GM12874 (cell line): Measurements from ENCODE around the gene SMYD2.

Experiments
- CTCF ChIP-seq: IDR thresholded peaks from 2 replicates; pipeline ENCODE4 v1.5.1; 2011; ENCODE audit warnings: low read depth, mild to moderate bottlenecking, control low read depth, low read length, moderate library complexity; ENCODE audit not compliant: insufficient read depth

The SMYD2 gene

GRCh38 chr1:214272964-214273533, 7.9 kb upstream of the SMYD2 start:
- no peak for TF ChIP-seq CTCF

GRCh38 chr1:214276786-214277185, 4.2 kb upstream of the SMYD2 start:
- TF ChIP-seq CTCF, result no peak

- TF ChIP-seq CTCF, result no peak
Measured at GRCh38 chr1:214277704-214278635, 3.0 kb upstream of the SMYD2 start.

- TF ChIP-seq CTCF, result no peak
Measured at GRCh38 chr1:214280386-214281020, 456 bp upstream of the SMYD2 start.

GRCh38 chr1:214281720-214282629, 1.0 kb downstream of the SMYD2 start:
- TF ChIP-seq CTCF, result no peak

GRCh38 chr1:214282630-214283242, 1.8 kb downstream of the SMYD2 start:
- no peak for TF ChIP-seq CTCF
